Endothelial cell of umbilical vein (primary cell): ENCODE results near the gene FUT7. TPM values are rescaled to one million over a fixed set of nuclear protein-coding genes. Genes with fewer than 3 reads are reported as not detected.

ENCODE experiments used
- BruUV-seq: library from RNA; stranded (reverse); fragments of 400-500 nt; replicated peaks from 2 replicates; lab custom pipeline; 2021; lab: Mats Ljungman, UMichigan
- CTCF ChIA-PET: fragments of 300-600, 350-600 bp; sonication (Branson Sonifier 250); formaldehyde crosslinking; loops from one replicate; lab custom pipeline; 2021; ENCODE audit warnings: antibody characterized with exemption, inconsistent platforms; lab: Charles Lee
- POLR2A ChIA-PET: fragments of 300-600, 350-600 bp; sonication (Branson Sonifier 250); formaldehyde crosslinking; loops from one replicate; lab custom pipeline; 2021; ENCODE audit warnings: antibody characterized with exemption, inconsistent platforms; lab: Charles Lee
- DNase-seq: peaks from one replicate; pipeline ENCODE4 v3.0.0-alpha.2; 2011; ENCODE audit warnings: low read depth, low spot score
- FAIRE-seq: peaks from 2 replicates; lab custom pipeline; 2011; peaks lifted over from hg19 to GRCh38; lab: Jason Lieb, UNC
- H2AFZ ChIP-seq: 2 replicates; pipeline ENCODE4 v1.6.0; 2012; ENCODE audit warnings: low read depth, low read length, control low read depth, inconsistent platforms
- H3K27ac ChIP-seq: 2 replicates; pipeline ENCODE4 v1.5.1; 2011; ENCODE audit warnings: low read depth, mild to moderate bottlenecking, control low read depth, low read length, moderate library complexity; ENCODE audit not compliant: insufficient read depth
- H3K27me3 ChIP-seq, 2 experiments: 2 replicates each; pipeline versions ENCODE4 v1.6.0 to v1.6.1; 2011; ENCODE audit warnings: low read length in 2 of 2, mixed read lengths in 1 of 2; ENCODE audit not compliant: control insufficient read depth in 2 of 2, insufficient read depth in 2 of 2
- H3K36me3 ChIP-seq, 2 experiments: 2 replicates in 1 of 2; 3 replicates in 1 of 2; pipeline ENCODE4 v1.5.1; 2011; ENCODE audit warnings: low read length in 2 of 2, mild to moderate bottlenecking in 1 of 2, moderate library complexity in 1 of 2; ENCODE audit not compliant: control insufficient read depth in 2 of 2, insufficient read depth in 2 of 2; ENCODE audit errors: extremely low read depth in 1 of 2
- H3K4me1 ChIP-seq: 3 replicates; pipeline ENCODE4 v1.5.1; 2011; ENCODE audit warnings: mild to moderate bottlenecking, low read length; ENCODE audit not compliant: control insufficient read depth, insufficient read depth; ENCODE audit errors: extremely low read depth
- H3K4me2 ChIP-seq: 2 replicates; pipeline ENCODE4 v1.6.1; 2011; ENCODE audit warnings: low read length, control low read depth, mixed read lengths; ENCODE audit not compliant: insufficient read depth
- H3K4me3 ChIP-seq, 3 experiments: fragments of 200-600 bp in 1 of 3; sonication (generic), shearing (Covaris generic) in 1 of 3; replicated peaks in 1 of 3; 2 replicates each; pipeline ENCODE4 v1.5.1; 2011 to 2016; ENCODE audit warnings: control low read depth in 3 of 3, low read length in 3 of 3, mild to moderate bottlenecking in 2 of 3, inconsistent platforms in 1 of 3, low read depth in 1 of 3, moderate library complexity in 1 of 3; ENCODE audit not compliant: insufficient read depth in 1 of 3
- H3K79me2 ChIP-seq: 2 replicates; pipeline ENCODE4 v1.6.0; 2012; ENCODE audit warnings: low read length, inconsistent platforms; ENCODE audit not compliant: control insufficient read depth, insufficient read depth
- H3K9ac ChIP-seq: replicated peaks from 2 replicates; pipeline ENCODE3; 2011; ENCODE audit warnings: low read length, control low read depth; ENCODE audit not compliant: insufficient read depth; ENCODE audit errors: extremely low read depth
- H3K9me1 ChIP-seq: replicated peaks from 3 replicates; pipeline ENCODE4 v1.6.0; 2011; ENCODE audit warnings: mild to moderate bottlenecking, low read length; ENCODE audit not compliant: control insufficient read depth, insufficient read depth; ENCODE audit errors: extremely low read depth
- H3K9me3 ChIP-seq: replicated peaks from 2 replicates; pipeline ENCODE4 v1.5.1; 2012; ENCODE audit warnings: low read length, inconsistent platforms; ENCODE audit not compliant: control insufficient read depth, insufficient read depth
- H4K20me1 ChIP-seq: replicated peaks from 2 replicates; pipeline ENCODE3; 2011; ENCODE audit warnings: mild to moderate bottlenecking, low read length; ENCODE audit not compliant: control insufficient read depth, insufficient read depth; ENCODE audit errors: extremely low read depth
- CTCF ChIP-seq, 2 donors: IDR thresholded peaks; 1 replicate in 1 of 2; 2 replicates in 1 of 2; pipeline ENCODE4 v1.5.1; 2011; ENCODE audit warnings: low read length in 2 of 2, mild to moderate bottlenecking in 2 of 2, moderate library complexity in 2 of 2, control low read depth in 1 of 2, inconsistent platforms in 1 of 2, low read depth in 1 of 2; ENCODE audit not compliant: insufficient read depth in 1 of 2; ENCODE audit errors: extremely low read depth in 1 of 2
- EZH2 ChIP-seq: IDR thresholded peaks from 2 replicates; pipeline ENCODE4 v1.6.1; 2012; ENCODE audit warnings: borderline replicate concordance, low read depth, mild to moderate bottlenecking, moderate library complexity, low read length, inconsistent platforms; ENCODE audit not compliant: severe bottlenecking
- FOS ChIP-seq: IDR thresholded peaks from 2 replicates; pipeline ENCODE4 v1.6.1; 2011; ENCODE audit warnings: mild to moderate bottlenecking, low read length, moderate library complexity, borderline replicate concordance; ENCODE audit not compliant: insufficient read depth
- GATA2 ChIP-seq: IDR thresholded peaks from 2 replicates; pipeline ENCODE4 v1.7.0; 2011; ENCODE audit warnings: low read depth, mild to moderate bottlenecking, moderate library complexity, mixed read lengths, low read length; ENCODE audit not compliant: insufficient read length, insufficient read depth
- JUN ChIP-seq: IDR thresholded peaks from 2 replicates; pipeline ENCODE4 v1.6.1; 2011; ENCODE audit warnings: borderline replicate concordance, low read depth; ENCODE audit not compliant: insufficient read length, insufficient read depth
- MAX ChIP-seq: IDR thresholded peaks from 2 replicates; pipeline ENCODE4 v1.6.1; 2011; ENCODE audit not compliant: insufficient read depth, insufficient read length
- MYC ChIP-seq: IDR thresholded peaks from one replicate; pipeline ENCODE4 v1.6.1; 2011; ENCODE audit warnings: mild to moderate bottlenecking, low read depth, low read length
- POLR2A ChIP-seq: IDR thresholded peaks from 2 replicates; pipeline ENCODE4 v1.6.1; 2012; ENCODE audit warnings: low read depth, mild to moderate bottlenecking, control low read depth, low read length
- POLR2AphosphoS5 ChIP-seq: IDR thresholded peaks from 2 replicates; pipeline ENCODE4 v1.6.1; 2012; ENCODE audit warnings: low read depth, mild to moderate bottlenecking, control low read depth, low read length, moderate library complexity; ENCODE audit not compliant: insufficient read depth
- dilution Hi-C: fragments of 300-500 bp; cut with MboI; formaldehyde crosslinking; loops from one replicate; pipeline ENCODE4 v1.15.0; 2019; ENCODE audit warnings: low sequenced_read_pairs; ENCODE audit not compliant: extremely low pct_ligation_motif_present
- intact Hi-C: fragments of 100-400 bp; cut with micrococcal nuclease; formaldehyde crosslinking; loops from one replicate; pipeline ENCODE4 v1.10.0; 2022
- polyA plus RNA-seq, 4 experiments: library from polyadenylated mRNA; depleted of rRNA in 3 of 4; stranded (reverse) in 3 of 4; unstranded in 1 of 4; fragments of >200 nt; gene quantifications; 2 replicates each; pipeline versions ENCODE4 v1.2.1 to v1.2.3, GENCODE V29; 2011 to 2012; ENCODE audit warnings: missing spikeins in 1 of 4
- total RNA-seq: library from RNA; stranded (reverse); gene quantifications from 2 replicates; pipeline ENCODE4 v1.2.3, GENCODE V29; 2021

FUT7 gene
- total and polyA plus RNA-seq, 2 donors (not counting 3 experiments of a cell fraction or from before 2014, with no cell fraction given): not detected

GRCh38 chr9:136983656-136984314 lies 48.1 kb downstream of the FUT7 start:
- no peak for FAIRE-seq
- peaks cover 4% of the 10 kb centered on the region for H3K4me1 ChIP-seq
- no peak overlapping the region for H3K4me3 ChIP-seq
- H3K9me3 ChIP-seq: no peaks in the 10 kb centered on the region
- no peaks in the 10 kb centered on the region for H3K9me1 ChIP-seq
- H3K9ac ChIP-seq: no peak overlapping the region
- no peak overlapping the region for H3K4me2 ChIP-seq
- H3K36me3 ChIP-seq: no peaks in the 10 kb centered on the region
- H2AFZ ChIP-seq: no peak overlapping the region
- peaks cover 3 to 10% of the 10 kb centered on the region in 2 experiments for H3K27me3 ChIP-seq
- H3K27ac ChIP-seq: no peak overlapping the region
- CTCF ChIA-PET: no interaction called here
- TF ChIP-seq CTCF (IDR thresholded peaks at IDR 0.05; ENCODE audit: extremely low read depth in 1 of 2, insufficient read depth in 1 of 2, low read depth in 1 of 2, low read length in 2 of 2) (no peak), GATA2 (no peak), POLR2A (no peak), MAX (no peak), JUN (no peak), POLR2AphosphoS5 (no peak), MYC (no peak), EZH2 (no peak), FOS (no peak)
- H3K79me2 ChIP-seq: no peaks in the 10 kb centered on the region
- DNase-seq: no peak
- H4K20me1 ChIP-seq: no peaks in the 10 kb centered on the region
- no TSS peak for BruUV-seq
- dilution Hi-C loops (no loop called here), intact Hi-C loops (no loop called here)
- POLR2A ChIA-PET: no interaction called here
